ENCODE measurements around the gene ISG20L2. TPM values are rescaled to one million over a fixed set of nuclear protein-coding genes. Genes with fewer than 3 reads are reported as not detected.

Gene ISG20L2
- polyA plus RNA-seq, 1 of the 3 experiments (the other 2 are of a cell fraction): 31.6 TPM

GRCh38 chr1:156703336-156703735 lies 25.2 kb downstream of the ISG20L2 start:
- POLR2A ChIA-PET: interaction anchor here (1.6 to 5.3 kb wide), 3 partner anchors 8 to 27 kb away, joined by 5 to 57 read pairs (median 6); partner anchors contain the start of gene NES
- Histone ChIP-seq H3K36me3 (replicated peaks in 1 of 2; ENCODE audit: control insufficient read depth in 1 of 2, insufficient read depth in 2 of 2, low read length in 1 of 2) (peaks cover 0 to 18% of the 10 kb centered on the region in 2 experiments), H3K4me2 (peak overlapping the region; percentile 89; the same call in 1 of the 2 replicates), H3K79me2 (ENCODE audit: insufficient read depth) (no peaks in the 10 kb centered on the region), H3K27ac (ENCODE audit: low read depth in 2 of 2, low read length in 1 of 2) (peak overlapping the region in 1 of 2 experiments; percentile 98; a peak in 2 of 4 replicates), H3K4me3 (ENCODE audit: low read depth in 2 of 2, low read length in 1 of 2) (peak overlapping the region in 1 of 2 experiments; percentile 54; a peak in 2 of 4 replicates), H3K27me3 (ENCODE audit: insufficient read depth) (no peaks in the 10 kb centered on the region), H2AFZ (ENCODE audit: low read depth) (no peak overlapping the region), H3K9me3 (no peaks in the 10 kb centered on the region), H3K4me1 (ENCODE audit: control insufficient read depth in 1 of 2, insufficient read depth in 2 of 2, low read depth in 1 of 2, low read length in 1 of 2) (peaks cover 48 to 71% of the 10 kb centered on the region in 2 experiments), H4K20me1 (ENCODE audit: insufficient read depth) (no peaks in the 10 kb centered on the region), H3F3A (replicated peaks; ENCODE audit: insufficient read depth) (peaks cover 19% of the 10 kb centered on the region), H3K9ac (no peak overlapping the region), H3K9me2 (no peaks in the 10 kb centered on the region)
- DNase-seq: no peak
- 90% methylated on average over 4 of the region's 4 CpGs for WGBS (ENCODE audit: low lambda C conversion rate)
- no peak for TF ChIP-seq FOSL2 (IDR thresholded peaks at IDR 0.05; ENCODE audit: borderline replicate concordance, low read depth)
- no peak for TF ChIP-seq FOXJ3 (CRISPR knock-in tag; IDR thresholded peaks at IDR 0.05)
- no peak for TF ChIP-seq TAF1 (IDR thresholded peaks at IDR 0.05; ENCODE audit: borderline replicate concordance, low read depth, low read length)
- TF ChIP-seq CTCF (IDR thresholded peaks at IDR 0.05): no peak
- no peak for TF ChIP-seq FOXM1 (IDR thresholded peaks at IDR 0.05; ENCODE audit: low read depth)
- TF ChIP-seq RFX5 (IDR thresholded peaks at IDR 0.05; ENCODE audit: low read length): no peak
- TF ChIP-seq GABPA (IDR thresholded peaks at IDR 0.05; ENCODE audit: low read depth): no peak
- no peak for TF ChIP-seq RXRA (IDR thresholded peaks at IDR 0.05; ENCODE audit: borderline replicate concordance, low read depth)
- no peak for TF ChIP-seq RCOR1 (IDR thresholded peaks at IDR 0.05; ENCODE audit: low read length)
- no peak for TF ChIP-seq NFIC (IDR thresholded peaks at IDR 0.05; ENCODE audit: borderline replicate concordance)
- no peak for TF ChIP-seq POLR2AphosphoS5 (IDR thresholded peaks at IDR 0.05; ENCODE audit: low read depth, low read length)
- TF ChIP-seq EZH2phosphoT487 (IDR thresholded peaks at IDR 0.05; ENCODE audit: borderline replicate concordance, low read depth): no peak
- no peak for TF ChIP-seq CHD2 (IDR thresholded peaks at IDR 0.05; ENCODE audit: low read length, partially characterized antibody)
- TF ChIP-seq SIN3A (IDR thresholded peaks at IDR 0.05; ENCODE audit: borderline replicate concordance, low read depth, low read length): no peak
- no peak for TF ChIP-seq TEAD4 (IDR thresholded peaks at IDR 0.05; ENCODE audit: borderline replicate concordance, insufficient read depth)
- no peak for TF ChIP-seq USF2 (IDR thresholded peaks at IDR 0.05; ENCODE audit: borderline replicate concordance, low read depth, low read length)
- TF ChIP-seq REST (IDR thresholded peaks at IDR 0.05; ENCODE audit: low read depth, low read length): no peak
- TF ChIP-seq TCF12 (IDR thresholded peaks at IDR 0.05): no peak
- no peak for TF ChIP-seq GATA2 (CRISPR knock-in tag; IDR thresholded peaks at IDR 0.05)
- CTCF ChIA-PET: interaction anchor here (1.3 to 45.5 kb wide), 4 partner anchors 8 to 156 kb away, joined by 3 to 2702 read pairs (median 1353); partner anchors contain the start of genes CRABP2, ISG20L2, METTL25B and NES

Data from SK-N-SH (cell line).